Vagina (tissue), 2 donors: ENCODE results near the gene ADAM11. TPM values are rescaled to one million over a fixed set of nuclear protein-coding genes. Genes with fewer than 3 reads are reported as not detected.
"Not testable (repeated sequence)": the region's sequence is repeated elsewhere in the genome, so short reads cannot be mapped to it uniquely, and the experiment has no call there.

Experiments used
- DNase-seq, 2 donors: peaks; one replicate each; pipeline ENCODE4 v3.0.0-alpha.2; 2017; ENCODE audit errors: extremely low spot score in 2 of 2
- H3K27ac ChIP-seq: fragments of 200-600 bp; sonication (generic); one replicate; pipeline ENCODE4 v1.5.1; 2019
- H3K27me3 ChIP-seq: fragments of 200-600 bp; sonication (generic); one replicate; pipeline ENCODE4 v1.5.1; 2019
- H3K36me3 ChIP-seq, 2 donors: fragments of 200-600 bp; sonication (generic); one replicate each; pipeline ENCODE4 v1.5.1; 2017 to 2019
- H3K4me1 ChIP-seq: fragments of 200-600 bp; sonication (generic); one replicate; pipeline ENCODE4 v1.5.1; 2019
- H3K4me3 ChIP-seq, 2 donors: fragments of 200-600 bp; sonication (generic); 1 replicate in 1 of 2; 2 replicates in 1 of 2; pipeline ENCODE4 v1.5.1; 2016 to 2019
- H3K9me3 ChIP-seq: fragments of 200-600 bp; sonication (generic); one replicate; pipeline ENCODE4 v1.5.1; 2019
- CTCF ChIP-seq, 3 experiments: fragments of 450-650 bp in 2 of 3; fragments of 200-600 bp in 1 of 3; sonication (generic) in 1 of 3; IDR thresholded peaks; one replicate each; pipeline ENCODE4 v1.5.1; 2017 to 2019; ENCODE audit warnings: antibody characterized with exemption in 3 of 3, mild to moderate bottlenecking in 2 of 3, moderate library complexity in 2 of 3
- POLR2A ChIP-seq, 2 donors: fragments of 450-650 bp; IDR thresholded peaks; one replicate each; pipeline ENCODE4 v1.6.1; 2017; ENCODE audit warnings: antibody characterized with exemption in 2 of 2, mild to moderate bottlenecking in 2 of 2, moderate library complexity in 2 of 2
- POLR2AphosphoS5 ChIP-seq, 2 donors: sonication (generic); formaldehyde crosslinking; IDR thresholded peaks; one replicate each; pipeline ENCODE4 v1.9.0; 2017; ENCODE audit warnings: antibody characterized with exemption in 2 of 2, mild to moderate bottlenecking in 2 of 2, low read depth in 1 of 2; ENCODE audit not compliant: insufficient read depth in 1 of 2
- intact Hi-C: fragments of 100-400 bp; cut with DNase I; formaldehyde crosslinking; loops from one replicate; pipeline ENCODE4 v1.15.1; 2023
- total RNA-seq: library from RNA; depleted of rRNA; stranded (reverse); fragments of >200 nt; gene quantifications from one replicate; pipeline ENCODE4 v1.2.3, GENCODE V29; 2016

Gene ADAM11
- total RNA-seq = 3.7 TPM

GRCh38 chr17:44758414-44759085, at the start of gene ADAM11:
TSS of gene ADAM11 (plus strand) at chr17:44758988. CDS start at chr17:44759200, 212 bp downstream.
- no peaks in the 10 kb centered on the region for H3K27me3 ChIP-seq
- TF ChIP-seq CTCF (IDR thresholded peaks at IDR 0.05) (no peak), POLR2AphosphoS5 (IDR thresholded peaks at IDR 0.05; ENCODE audit: insufficient read depth in 1 of 2, low read depth in 1 of 2) (no peak), POLR2A (IDR thresholded peaks at IDR 0.05) (no peak)
- intact Hi-C loops = no loop called here

GRCh38 chr17:44719444-44719843, 39.3 kb upstream of the ADAM11 start:
- H3K4me3 ChIP-seq = no peak overlapping the region
- peaks cover 0 to 3% of the 10 kb centered on the region in 2 donors for H3K36me3 ChIP-seq
- no peak overlapping the region for H3K27ac ChIP-seq
- TF ChIP-seq POLR2AphosphoS5 (IDR thresholded peaks at IDR 0.05; ENCODE audit: insufficient read depth in 1 of 2, low read depth in 1 of 2) (no peak), POLR2A (IDR thresholded peaks at IDR 0.05) (no peak), CTCF (IDR thresholded peaks at IDR 0.05) (no peak)
- DNase-seq = no peak
- intact Hi-C loops = no loop called here
- H3K27me3 ChIP-seq = no peaks in the 10 kb centered on the region
- H3K9me3 ChIP-seq = no peaks in the 10 kb centered on the region
- no peaks in the 10 kb centered on the region for H3K4me1 ChIP-seq

More at GRCh38 chr17:44758414-44759085, at the start of gene ADAM11:
- peak within 1 kb of the TSS; percentile 46 to 49 for H3K4me3 ChIP-seq
- no peaks in the 10 kb centered on the region for H3K9me3 ChIP-seq
- no peaks in the 10 kb centered on the region for H3K36me3 ChIP-seq
- DNase-seq = no peak
- H3K4me1 ChIP-seq = peaks cover 15% of the 10 kb centered on the region
- no peak within 1 kb of the TSS for H3K27ac ChIP-seq

- no peaks in the 10 kb centered on the region for H3K4me1 ChIP-seq
- TF ChIP-seq POLR2AphosphoS5 (IDR thresholded peaks at IDR 0.05; ENCODE audit: insufficient read depth in 1 of 2, low read depth in 1 of 2) = no peak
- TF ChIP-seq CTCF (IDR thresholded peaks at IDR 0.05) = no peak
- TF ChIP-seq POLR2A (IDR thresholded peaks at IDR 0.05) = no peak
- H3K27me3 ChIP-seq = no peaks in the 10 kb centered on the region
- no peaks in the 10 kb centered on the region for H3K9me3 ChIP-seq
- intact Hi-C loops = no loop called here
- no peak overlapping the region for H3K4me3 ChIP-seq
- no peak overlapping the region for H3K27ac ChIP-seq
- peaks cover 0 to 6% of the 10 kb centered on the region in 2 donors for H3K36me3 ChIP-seq
- DNase-seq = no peak
Measured at GRCh38 chr17:44722254-44722653, 36.5 kb upstream of the ADAM11 start.

GRCh38 chr17:44726121-44726520, 32.7 kb upstream of the ADAM11 start:
- DNase-seq, H3K4me1 ChIP-seq, H3K9me3 ChIP-seq, H3K4me3 ChIP-seq, H3K27me3 ChIP-seq, H3K27ac ChIP-seq: not testable (repeated sequence)
- intact Hi-C loops = loop anchor here (5.0 kb wide), 1 partner anchor 1151 kb away; no protein-coding TSS in a partner anchor
- peaks cover 0 to 17% of the 10 kb centered on the region in 2 donors for H3K36me3 ChIP-seq

GRCh38 chr17:44733753-44734152, 25.0 kb upstream of the ADAM11 start:
- Histone ChIP-seq H3K27me3 (no peaks in the 10 kb centered on the region), H3K27ac (no peak overlapping the region), H3K4me1 (no peaks in the 10 kb centered on the region), H3K9me3 (no peaks in the 10 kb centered on the region), H3K4me3 (no peak overlapping the region), H3K36me3 (peaks cover 0 to 12% of the 10 kb centered on the region in 2 donors)
- intact Hi-C loops = no loop called here
- DNase-seq = no peak
- TF ChIP-seq POLR2AphosphoS5 (IDR thresholded peaks at IDR 0.05; ENCODE audit: insufficient read depth in 1 of 2, low read depth in 1 of 2) = no peak

- Histone ChIP-seq H3K27ac (no peak overlapping the region), H3K36me3 (peaks cover 0 to 12% of the 10 kb centered on the region in 2 donors), H3K9me3 (no peaks in the 10 kb centered on the region), H3K4me1 (no peaks in the 10 kb centered on the region), H3K27me3 (no peaks in the 10 kb centered on the region), H3K4me3 (no peak overlapping the region)
- no peak for DNase-seq
- TF ChIP-seq POLR2A (IDR thresholded peaks at IDR 0.05) = no peak
- no peak for TF ChIP-seq POLR2AphosphoS5 (IDR thresholded peaks at IDR 0.05; ENCODE audit: insufficient read depth in 1 of 2, low read depth in 1 of 2)
- no peak for TF ChIP-seq CTCF (IDR thresholded peaks at IDR 0.05)
- intact Hi-C loops = no loop called here
Measured at GRCh38 chr17:44734272-44734671, 24.5 kb upstream of the ADAM11 start.
